HAP-1 (cell line): ENCODE measurements around the gene NFAM1.
A peak's percentile ranks its signal among the peaks of the same experiment; 100 is the strongest.

Experiments
- DNase-seq, 2 experiments: peaks; one replicate each; pipeline ENCODE4 v3.0.0-alpha.2; 2016 to 2020; ENCODE audit warnings: low spot score in 2 of 2
- H3K27me3 ChIP-seq: fragments of 250-450 bp; sonication (Bioruptor Pico); 2 replicates; pipeline ENCODE4 v1.5.1; 2020; ENCODE audit warnings: low read depth, mild to moderate bottlenecking, moderate library complexity
- H3K36me3 ChIP-seq: fragments of 250-450 bp; sonication (Bioruptor Pico); replicated peaks from 2 replicates; pipeline ENCODE4 v1.5.1; 2020; ENCODE audit warnings: mild to moderate bottlenecking
- H3K4me1 ChIP-seq: fragments of 250-450 bp; sonication (Bioruptor Pico); 2 replicates; pipeline ENCODE4 v1.5.1; 2020; ENCODE audit warnings: mild to moderate bottlenecking
- H3K4me3 ChIP-seq: fragments of 250-450 bp; sonication (Bioruptor Pico); 2 replicates; pipeline ENCODE4 v1.5.1; 2020; ENCODE audit warnings: mild to moderate bottlenecking, moderate library complexity
- H3K9me3 ChIP-seq: fragments of 250-450 bp; sonication (Bioruptor Pico); 2 replicates; pipeline ENCODE4 v1.5.1; 2020; ENCODE audit warnings: mild to moderate bottlenecking, moderate library complexity
- in situ Hi-C: fragments of 300-500 bp; cut with MboI; formaldehyde crosslinking; loops from 3 replicates; pipeline ENCODE4 v1.14.3; 2020; ENCODE audit warnings: low sequenced_read_pairs, inconsistent platforms, mixed read lengths

The NFAM1 gene

DNA sequence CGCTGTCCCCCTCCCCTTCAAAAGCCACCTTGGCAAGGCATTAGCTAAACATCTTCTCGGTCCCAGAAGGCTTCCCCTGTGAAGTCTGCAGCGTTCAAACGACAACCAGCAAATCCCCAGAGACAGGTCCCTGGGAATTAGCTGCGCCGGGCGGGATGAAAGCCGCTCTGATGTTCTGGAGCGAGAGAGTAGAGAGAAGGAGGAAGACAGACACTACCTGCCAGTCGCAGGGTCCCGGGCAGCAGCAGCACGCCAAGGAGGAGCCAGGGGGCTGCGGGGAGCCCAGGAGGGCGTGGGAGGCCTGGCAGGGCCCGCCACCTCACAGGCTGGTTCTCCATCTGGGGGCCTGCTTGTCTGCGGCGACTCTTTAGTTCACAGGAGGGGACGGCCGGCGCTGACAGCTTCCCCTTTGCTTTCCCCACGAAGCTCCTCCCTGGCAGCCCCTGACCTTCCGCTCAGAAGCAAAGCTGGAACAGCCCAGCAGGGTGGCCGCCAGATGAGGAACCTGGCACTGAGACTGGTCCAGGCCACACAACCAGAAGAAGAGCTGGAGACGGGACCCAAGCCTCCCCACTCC is at the start of gene NFAM1:
NFAM1 (minus strand) TSS at position 384 of the 577 bp plus-strand sequence; CDS start at position 338, 46 bp downstream.
- in situ Hi-C loops: loop anchor here (10.0 kb wide), 2 partner anchors 337 to 467 kb away; partner anchors contain the start of genes NDUFA6 and SEPTIN3
- Histone ChIP-seq H3K4me3 (no peak within 1 kb of the TSS), H3K4me1 (no peaks in the 10 kb centered on the region)

DNA sequence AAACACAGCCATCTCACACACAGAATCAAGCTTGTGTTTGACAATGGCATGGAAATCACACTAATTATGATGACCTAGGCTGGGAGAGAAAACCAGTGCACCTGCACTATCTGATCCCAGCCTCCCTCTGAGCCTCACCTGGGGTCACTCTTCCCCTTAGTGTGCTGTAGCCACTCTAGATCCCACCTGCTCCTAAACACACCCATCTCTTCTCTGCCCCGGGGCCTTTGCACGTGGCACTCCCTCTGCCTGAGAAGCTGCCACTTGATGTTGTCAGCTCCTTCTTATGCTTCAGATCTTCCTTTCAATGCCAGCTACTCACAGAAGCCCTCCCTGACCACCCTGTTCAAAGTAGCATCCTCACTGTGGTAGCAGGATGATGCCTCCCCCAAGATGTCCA is 42.9 kb upstream of the NFAM1 start:
- Histone ChIP-seq H3K4me3 (no peak overlapping the region), H3K4me1 (no peaks in the 10 kb centered on the region), H3K27me3 (peaks cover 12% of the 10 kb centered on the region; the same call in 1 of the 2 replicates), H3K9me3 (no peaks in the 10 kb centered on the region), H3K36me3 (no peaks in the 10 kb centered on the region)
- DNase-seq: no peak
- in situ Hi-C loops: no loop called here

More for the DNA sequence above, at the start of gene NFAM1:
- no peaks in the 10 kb centered on the region for H3K36me3 ChIP-seq
- no peak for DNase-seq
- no peaks in the 10 kb centered on the region for H3K9me3 ChIP-seq
- H3K27me3 ChIP-seq: peaks cover 2% of the 10 kb centered on the region

- Histone ChIP-seq H3K9me3 (no peaks in the 10 kb centered on the region), H3K4me3 (no peak overlapping the region), H3K4me1 (no peaks in the 10 kb centered on the region), H3K36me3 (no peaks in the 10 kb centered on the region), H3K27me3 (peaks cover 18% of the 10 kb centered on the region)
- peak; percentile 50 to 51 for DNase-seq
- in situ Hi-C loops: no loop called here
These were observed 41.4 kb upstream of the NFAM1 start for GRCh38 chr22:42473484-42474193.

DNA sequence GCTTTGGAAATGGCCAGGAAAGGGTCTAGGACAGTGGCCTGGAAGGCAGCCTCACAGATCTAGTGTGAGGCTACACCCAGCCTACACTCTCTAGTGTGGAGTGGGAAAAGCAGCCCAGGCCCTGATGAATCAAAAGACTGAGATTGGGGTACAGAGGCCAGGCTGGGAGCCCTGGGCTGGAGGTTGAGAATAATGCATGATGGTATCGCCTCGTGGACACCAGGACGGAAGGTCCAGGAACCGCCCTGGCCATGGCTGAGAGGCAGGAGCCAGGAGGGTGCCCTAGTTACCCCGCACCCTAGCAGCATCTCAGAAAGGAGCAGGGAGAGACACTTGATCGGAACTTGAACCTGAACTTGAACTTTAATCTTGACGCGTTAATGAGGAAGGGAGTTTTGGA is 40.5 kb upstream of the NFAM1 start:
- no peak for DNase-seq
- H3K4me3 ChIP-seq: no peak overlapping the region
- peaks cover 23% of the 10 kb centered on the region for H3K27me3 ChIP-seq
- in situ Hi-C loops: no loop called here
- H3K36me3 ChIP-seq: no peaks in the 10 kb centered on the region
- no peaks in the 10 kb centered on the region for H3K4me1 ChIP-seq
- H3K9me3 ChIP-seq: no peaks in the 10 kb centered on the region

- H3K9me3 ChIP-seq: no peaks in the 10 kb centered on the region
- no peaks in the 10 kb centered on the region for H3K36me3 ChIP-seq
- in situ Hi-C loops: no loop called here
- H3K4me3 ChIP-seq: no peak overlapping the region
- peaks cover 26% of the 10 kb centered on the region for H3K27me3 ChIP-seq
- no peak for DNase-seq
- no peaks in the 10 kb centered on the region for H3K4me1 ChIP-seq
These were observed 39.2 kb upstream of the NFAM1 start for GRCh38 chr22:42471441-42471840.

GRCh38 chr22:42470366-42471082 is 38.3 kb upstream of the NFAM1 start:
- Histone ChIP-seq H3K27me3 (peaks cover 26% of the 10 kb centered on the region), H3K36me3 (no peaks in the 10 kb centered on the region), H3K4me1 (no peaks in the 10 kb centered on the region), H3K9me3 (no peaks in the 10 kb centered on the region), H3K4me3 (no peak overlapping the region)
- in situ Hi-C loops: no loop called here
- no peak for DNase-seq

DNA sequence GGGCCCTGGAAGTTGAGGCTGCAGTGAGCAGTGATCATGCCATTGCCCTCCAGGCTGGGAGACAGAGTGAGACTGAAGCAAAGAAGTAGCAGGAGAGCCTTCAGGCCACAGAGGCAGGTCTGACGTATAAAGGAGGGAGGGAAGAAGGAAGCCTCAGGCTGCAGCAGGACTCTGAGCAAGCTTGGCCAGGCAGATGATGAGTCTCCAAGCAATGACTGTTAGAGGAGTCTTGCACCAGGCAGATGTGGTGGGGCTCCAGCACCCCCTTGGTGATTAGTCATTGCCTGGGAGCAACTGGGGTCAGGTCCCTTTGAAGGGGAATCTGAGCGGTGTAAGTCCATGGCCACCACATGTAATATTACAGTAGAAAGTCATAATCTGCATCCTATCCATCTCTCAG is 36.6 kb upstream of the NFAM1 start:
- DNase-seq: no peak
- Histone ChIP-seq H3K36me3 (no peaks in the 10 kb centered on the region), H3K27me3 (peaks cover 26% of the 10 kb centered on the region), H3K9me3 (no peaks in the 10 kb centered on the region), H3K4me1 (no peaks in the 10 kb centered on the region), H3K4me3 (no peak overlapping the region)
- in situ Hi-C loops: no loop called here

DNA sequence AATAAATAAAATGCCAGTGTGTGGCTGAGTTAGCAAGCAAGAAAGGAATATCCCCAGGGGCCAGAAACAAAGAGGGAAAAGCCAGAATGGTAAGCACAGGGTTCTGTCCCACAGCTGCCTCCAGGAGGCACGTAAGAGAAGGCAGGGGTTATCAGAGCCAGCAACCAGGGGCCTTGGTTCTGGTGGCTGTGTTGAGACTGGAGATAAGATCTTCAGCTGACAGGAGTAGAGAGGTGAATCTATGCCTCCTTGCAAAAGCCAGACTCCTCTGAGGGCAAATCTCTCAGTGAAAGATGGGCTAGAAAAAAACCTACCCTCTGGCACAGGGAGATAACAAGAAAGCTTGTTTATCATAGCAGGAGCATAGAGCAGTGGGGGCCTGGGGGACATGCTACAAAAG is 29.8 kb upstream of the NFAM1 start:
- no peak overlapping the region for H3K4me3 ChIP-seq
- DNase-seq: no peak
- no peaks in the 10 kb centered on the region for H3K4me1 ChIP-seq
- H3K9me3 ChIP-seq: no peaks in the 10 kb centered on the region
- in situ Hi-C loops: no loop called here
- H3K36me3 ChIP-seq: no peaks in the 10 kb centered on the region
- H3K27me3 ChIP-seq: peaks cover 16% of the 10 kb centered on the region

GRCh38 chr22:42461511-42461910 is 29.3 kb upstream of the NFAM1 start:
- Histone ChIP-seq H3K27me3 (peaks cover 20% of the 10 kb centered on the region), H3K4me3 (no peak overlapping the region), H3K4me1 (no peaks in the 10 kb centered on the region), H3K36me3 (no peaks in the 10 kb centered on the region), H3K9me3 (no peaks in the 10 kb centered on the region)
- DNase-seq: no peak
- in situ Hi-C loops: no loop called here

DNA sequence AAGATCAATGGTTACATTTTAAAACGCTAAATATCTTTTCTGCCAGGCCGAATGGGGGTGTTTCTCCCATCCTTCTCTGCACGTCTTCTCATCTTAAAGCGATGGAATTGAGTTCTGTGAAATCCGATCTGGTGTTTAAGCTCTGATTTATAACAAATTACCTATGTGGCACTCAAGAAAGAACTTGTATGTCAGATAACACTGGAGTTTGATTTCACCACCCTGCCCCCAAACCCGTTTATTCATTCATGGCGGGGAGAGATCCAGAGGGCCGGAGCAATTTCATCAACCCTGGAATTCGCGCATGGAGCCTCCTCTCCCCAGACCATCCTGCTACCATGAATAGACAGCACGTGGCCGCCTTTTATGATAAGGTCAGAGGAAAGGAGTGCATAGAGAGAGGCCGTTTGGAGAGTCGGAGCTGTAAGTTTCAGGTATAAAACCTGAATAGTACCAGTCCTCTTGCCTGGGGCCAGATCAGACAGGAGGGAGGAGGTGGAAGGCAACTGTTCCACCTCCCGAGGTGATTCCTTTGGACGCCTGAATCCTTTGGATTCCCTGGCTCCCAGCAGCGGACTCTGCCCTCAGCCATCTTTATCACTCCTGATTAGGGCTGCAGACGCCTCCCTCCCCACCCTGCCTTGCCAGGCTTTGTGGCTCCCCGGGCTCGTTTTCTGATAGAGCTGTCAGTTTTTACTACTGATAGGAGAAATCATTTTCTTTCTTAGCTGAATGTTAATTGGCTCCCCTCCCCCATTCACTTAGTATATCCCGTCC is 27.3 kb upstream of the NFAM1 start:
- DNase-seq: no peak
- peaks cover 26% of the 10 kb centered on the region for H3K27me3 ChIP-seq
- in situ Hi-C loops: no loop called here
- no peaks in the 10 kb centered on the region for H3K9me3 ChIP-seq
- no peak overlapping the region for H3K4me3 ChIP-seq
- H3K36me3 ChIP-seq: no peaks in the 10 kb centered on the region
- no peaks in the 10 kb centered on the region for H3K4me1 ChIP-seq

DNA sequence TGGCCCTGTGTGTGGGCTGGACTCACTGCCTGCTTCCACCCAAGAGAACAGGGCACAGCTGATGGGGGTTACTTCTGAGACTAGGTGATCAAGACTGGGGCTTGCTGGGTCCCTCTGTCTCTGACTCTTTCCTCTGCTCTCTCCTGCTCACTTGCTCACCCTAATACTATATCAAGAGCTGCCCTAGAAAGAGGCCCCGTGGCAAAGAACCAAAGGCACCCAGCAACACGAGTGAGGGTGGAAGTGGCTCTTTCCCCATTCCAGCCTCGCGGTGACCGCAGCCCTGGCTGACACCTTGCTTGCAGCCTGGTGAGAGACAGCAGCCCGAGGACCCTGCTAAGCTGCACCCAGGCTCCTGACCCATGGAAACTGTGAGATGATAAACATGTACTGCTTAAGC is 20.7 kb upstream of the NFAM1 start:
- Histone ChIP-seq H3K36me3 (no peaks in the 10 kb centered on the region), H3K9me3 (no peaks in the 10 kb centered on the region), H3K27me3 (peaks cover 10% of the 10 kb centered on the region), H3K4me3 (no peak overlapping the region), H3K4me1 (no peaks in the 10 kb centered on the region)
- no peak for DNase-seq
- in situ Hi-C loops: no loop called here

DNA sequence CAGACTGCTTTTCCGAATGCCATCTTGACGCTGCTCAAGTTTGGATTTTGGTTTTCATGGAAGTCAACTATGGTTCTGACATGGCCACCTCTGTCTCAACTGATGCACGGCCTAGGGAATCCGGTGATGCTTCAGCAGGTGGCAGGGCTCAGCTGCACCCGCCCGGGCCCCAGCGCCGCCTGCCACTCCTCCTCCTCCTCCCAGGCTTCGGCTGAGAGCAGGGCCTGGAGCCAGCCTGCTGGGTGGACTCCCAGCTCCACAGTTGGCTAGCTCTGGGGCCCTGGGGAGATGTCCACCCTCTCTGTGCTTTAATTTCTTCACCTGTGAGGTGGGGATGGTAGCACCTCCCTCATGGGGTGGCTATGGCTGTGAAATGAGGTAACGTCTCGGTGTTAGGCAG is 20.3 kb upstream of the NFAM1 start:
- Histone ChIP-seq H3K4me3 (no peak overlapping the region), H3K27me3 (peaks cover 10% of the 10 kb centered on the region), H3K36me3 (no peaks in the 10 kb centered on the region), H3K4me1 (no peaks in the 10 kb centered on the region), H3K9me3 (no peaks in the 10 kb centered on the region)
- in situ Hi-C loops: no loop called here
- DNase-seq: no peak

DNA sequence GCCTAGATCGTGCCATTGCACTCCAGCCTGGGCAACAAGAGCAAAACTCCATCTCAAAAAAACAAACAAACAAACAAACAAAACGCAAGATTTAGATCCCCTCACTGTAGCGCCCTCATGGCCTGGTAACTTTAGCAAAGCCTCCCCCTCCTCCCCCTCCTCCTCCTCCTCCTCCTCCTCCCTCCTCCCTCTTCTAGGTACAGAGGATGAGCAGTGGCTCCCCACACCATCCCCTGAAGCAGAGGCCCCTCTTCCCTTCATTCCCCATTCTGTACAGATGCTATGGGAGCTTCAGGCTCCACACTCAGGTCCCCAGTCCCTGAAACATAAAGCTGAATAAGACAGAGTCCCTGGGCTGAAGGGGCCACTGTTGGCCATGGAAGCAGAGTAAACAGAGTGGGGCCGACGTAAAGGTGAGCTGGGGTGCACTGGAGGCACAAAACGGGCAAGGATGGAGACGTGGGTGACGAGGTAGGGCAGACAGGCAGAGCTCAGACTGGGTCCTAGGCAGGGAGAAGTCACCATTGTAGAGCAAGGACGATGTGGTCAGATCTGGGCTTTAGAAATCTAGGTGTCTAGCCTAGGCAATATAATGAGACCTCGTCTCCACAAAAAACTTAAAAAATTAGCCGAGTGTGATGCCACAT is 19.4 kb upstream of the NFAM1 start:
- no peak for DNase-seq
- no peaks in the 10 kb centered on the region for H3K36me3 ChIP-seq
- in situ Hi-C loops: no loop called here
- no peaks in the 10 kb centered on the region for H3K9me3 ChIP-seq
- no peak overlapping the region for H3K4me3 ChIP-seq
- H3K4me1 ChIP-seq: no peaks in the 10 kb centered on the region
- peaks cover 7% of the 10 kb centered on the region for H3K27me3 ChIP-seq
